Osteocyte (in vitro differentiated cells): ENCODE results near the gene EARS2. TPM values are rescaled to one million over a fixed set of nuclear protein-coding genes. Genes with fewer than 3 reads are reported as not detected.

Source experiments
- DNase-seq: peaks from one replicate; pipeline ENCODE4 v3.0.0; 2021; ENCODE audit warnings: mixed read lengths; ENCODE audit not compliant: unreplicated experiment; ENCODE audit errors: extremely low spot score
- H3K27ac Mint-ChIP-seq: one replicate; pipeline ENCODE4 v1.8.0; 2021; ENCODE audit warnings: mild to moderate bottlenecking, mixed read lengths; ENCODE audit not compliant: unreplicated experiment
- H3K27me3 Mint-ChIP-seq: one replicate; pipeline ENCODE4 v1.8.0; 2021; ENCODE audit warnings: mixed read lengths; ENCODE audit not compliant: unreplicated experiment
- H3K36me3 Mint-ChIP-seq: one replicate; pipeline ENCODE4 v1.8.0; 2021; ENCODE audit warnings: mixed read lengths; ENCODE audit not compliant: unreplicated experiment
- H3K4me1 Mint-ChIP-seq: one replicate; pipeline ENCODE4 v1.8.0; 2021; ENCODE audit warnings: mixed read lengths; ENCODE audit not compliant: unreplicated experiment
- H3K4me3 Mint-ChIP-seq: one replicate; pipeline ENCODE4 v1.8.0; 2021; ENCODE audit warnings: mild to moderate bottlenecking, moderate library complexity, mixed read lengths; ENCODE audit not compliant: unreplicated experiment
- H3K9me3 Mint-ChIP-seq: one replicate; pipeline ENCODE4 v1.8.0; 2021; ENCODE audit warnings: mixed read lengths; ENCODE audit not compliant: unreplicated experiment
- total RNA-seq: library from RNA; stranded (reverse); gene quantifications from 2 replicates; pipeline ENCODE4 v1.2.1, GENCODE V29; 2021
- TF ChIP-seq, protein P1 (sequence below): fragments of 200-600 bp; sonication (generic); IDR thresholded peaks from 2 replicates; pipeline ENCODE4 v1.5.0; 2021; ENCODE audit warnings: antibody characterized with exemption, mild to moderate bottlenecking, moderate library complexity

Gene EARS2
- total RNA-seq, 1 donor from 2014 or later = 18.7 TPM

GRCh38 chr16:23567602-23568001, 10.5 kb upstream of the EARS2 start:
- Mint-ChIP-seq H3K4me3 (no peak overlapping the region), H3K4me1 (no peaks in the 10 kb centered on the region), H3K27ac (no peak overlapping the region), H3K27me3 (no peaks in the 10 kb centered on the region), H3K9me3 (no peaks in the 10 kb centered on the region), H3K36me3 (peaks cover 63% of the 10 kb centered on the region)
- DNase-seq = no peak
- TF ChIP-seq, protein P1, sequence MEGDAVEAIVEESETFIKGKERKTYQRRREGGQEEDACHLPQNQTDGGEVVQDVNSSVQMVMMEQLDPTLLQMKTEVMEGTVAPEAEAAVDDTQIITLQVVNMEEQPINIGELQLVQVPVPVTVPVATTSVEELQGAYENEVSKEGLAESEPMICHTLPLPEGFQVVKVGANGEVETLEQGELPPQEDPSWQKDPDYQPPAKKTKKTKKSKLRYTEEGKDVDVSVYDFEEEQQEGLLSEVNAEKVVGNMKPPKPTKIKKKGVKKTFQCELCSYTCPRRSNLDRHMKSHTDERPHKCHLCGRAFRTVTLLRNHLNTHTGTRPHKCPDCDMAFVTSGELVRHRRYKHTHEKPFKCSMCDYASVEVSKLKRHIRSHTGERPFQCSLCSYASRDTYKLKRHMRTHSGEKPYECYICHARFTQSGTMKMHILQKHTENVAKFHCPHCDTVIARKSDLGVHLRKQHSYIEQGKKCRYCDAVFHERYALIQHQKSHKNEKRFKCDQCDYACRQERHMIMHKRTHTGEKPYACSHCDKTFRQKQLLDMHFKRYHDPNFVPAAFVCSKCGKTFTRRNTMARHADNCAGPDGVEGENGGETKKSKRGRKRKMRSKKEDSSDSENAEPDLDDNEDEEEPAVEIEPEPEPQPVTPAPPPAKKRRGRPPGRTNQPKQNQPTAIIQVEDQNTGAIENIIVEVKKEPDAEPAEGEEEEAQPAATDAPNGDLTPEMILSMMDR = no peak

GRCh38 chr16:23566724-23567123, 9.6 kb upstream of the EARS2 start:
- Mint-ChIP-seq H3K27ac (no peak overlapping the region), H3K9me3 (no peaks in the 10 kb centered on the region), H3K4me1 (no peaks in the 10 kb centered on the region), H3K4me3 (no peak overlapping the region), H3K36me3 (peaks cover 65% of the 10 kb centered on the region), H3K27me3 (no peaks in the 10 kb centered on the region)
- no peak for DNase-seq
- TF ChIP-seq, protein P1 = no peak

DNA sequence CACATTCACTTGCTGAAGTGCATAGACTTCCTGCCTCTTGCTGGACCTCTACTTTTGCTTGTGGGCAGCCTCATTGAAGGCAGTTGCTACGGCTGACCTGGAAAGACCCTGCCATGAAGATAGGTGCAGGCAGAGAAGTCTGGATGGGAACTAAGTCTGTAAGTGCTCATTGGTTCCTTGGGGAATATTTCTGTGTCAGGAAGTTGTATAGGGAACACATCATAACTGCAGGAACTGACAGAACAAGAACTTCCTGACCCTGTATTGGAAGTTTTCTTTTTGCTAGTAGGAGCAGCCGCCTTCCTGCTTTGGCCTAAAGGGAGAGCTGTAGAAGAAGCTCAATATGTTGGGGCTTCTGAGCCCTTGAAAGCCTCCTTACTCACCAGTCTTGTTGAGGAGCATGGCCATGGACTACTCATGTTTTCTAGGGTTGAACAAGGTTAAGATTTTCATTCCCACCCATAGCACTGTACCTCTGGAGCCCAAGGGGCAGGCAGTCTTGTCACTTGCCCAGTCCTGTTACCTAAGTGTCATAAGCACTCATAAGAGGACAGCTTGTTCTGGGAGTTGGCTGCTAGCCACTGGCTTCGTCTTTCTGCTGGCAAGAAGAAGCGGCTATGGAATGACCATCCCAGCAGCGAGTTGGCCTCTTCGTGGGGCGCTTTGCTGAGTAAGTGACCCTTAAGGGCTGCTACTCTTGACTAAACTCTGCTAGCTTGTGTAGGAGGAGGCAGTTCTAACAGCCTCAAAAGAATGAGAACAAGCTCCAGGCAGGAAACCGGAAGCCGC, 7.6 kb upstream of the EARS2 start:
- Mint-ChIP-seq H3K27me3 (no peaks in the 10 kb centered on the region), H3K36me3 (peaks cover 57% of the 10 kb centered on the region), H3K4me1 (peaks cover 5% of the 10 kb centered on the region), H3K4me3 (no peak overlapping the region), H3K27ac (no peak overlapping the region), H3K9me3 (no peaks in the 10 kb centered on the region)
- TF ChIP-seq, protein P1 = no peak
- DNase-seq = no peak

DNA sequence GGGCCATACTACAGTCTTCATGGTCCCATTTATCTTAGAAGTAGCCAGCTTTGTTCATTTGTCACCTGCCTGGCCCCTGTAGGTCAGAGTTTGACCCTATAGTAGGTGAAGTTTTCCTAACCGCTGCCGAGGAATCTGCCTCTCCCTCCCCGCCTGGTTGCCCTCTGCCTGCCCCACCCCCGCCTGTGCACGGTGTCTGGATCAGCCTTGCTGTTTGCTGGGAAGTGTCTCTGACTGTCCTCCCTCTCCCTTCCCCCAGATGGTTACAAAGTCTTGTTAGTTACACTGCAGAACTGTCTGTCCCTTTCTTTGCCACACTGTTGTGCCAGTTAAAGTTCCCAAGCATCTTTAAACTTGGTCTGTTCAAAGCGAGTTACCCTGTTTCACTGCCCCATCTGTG, 6.0 kb upstream of the EARS2 start:
- Mint-ChIP-seq H3K9me3 (no peaks in the 10 kb centered on the region), H3K27ac (no peak overlapping the region)
- no peak for DNase-seq

GRCh38 chr16:23562505-23562904, 5.4 kb upstream of the EARS2 start:
- Mint-ChIP-seq H3K27me3 (no peaks in the 10 kb centered on the region), H3K4me3 (no peak overlapping the region), H3K9me3 (no peaks in the 10 kb centered on the region), H3K4me1 (peaks cover 16% of the 10 kb centered on the region), H3K36me3 (peaks cover 55% of the 10 kb centered on the region), H3K27ac (no peak overlapping the region)
- DNase-seq = no peak
- TF ChIP-seq, protein P1 = no peak

More for the DNA sequence above, 6.0 kb upstream of the EARS2 start:
- no peak overlapping the region for H3K4me3 Mint-ChIP-seq
- no peaks in the 10 kb centered on the region for H3K27me3 Mint-ChIP-seq
- H3K4me1 Mint-ChIP-seq = peaks cover 16% of the 10 kb centered on the region
- peaks cover 58% of the 10 kb centered on the region for H3K36me3 Mint-ChIP-seq
- TF ChIP-seq, protein P1 = no peak
